ENCODE results near the gene ROBO3. TPM values are rescaled to one million over a fixed set of nuclear protein-coding genes. Genes with fewer than 3 reads are reported as not detected.

The ROBO3 gene, protein sequence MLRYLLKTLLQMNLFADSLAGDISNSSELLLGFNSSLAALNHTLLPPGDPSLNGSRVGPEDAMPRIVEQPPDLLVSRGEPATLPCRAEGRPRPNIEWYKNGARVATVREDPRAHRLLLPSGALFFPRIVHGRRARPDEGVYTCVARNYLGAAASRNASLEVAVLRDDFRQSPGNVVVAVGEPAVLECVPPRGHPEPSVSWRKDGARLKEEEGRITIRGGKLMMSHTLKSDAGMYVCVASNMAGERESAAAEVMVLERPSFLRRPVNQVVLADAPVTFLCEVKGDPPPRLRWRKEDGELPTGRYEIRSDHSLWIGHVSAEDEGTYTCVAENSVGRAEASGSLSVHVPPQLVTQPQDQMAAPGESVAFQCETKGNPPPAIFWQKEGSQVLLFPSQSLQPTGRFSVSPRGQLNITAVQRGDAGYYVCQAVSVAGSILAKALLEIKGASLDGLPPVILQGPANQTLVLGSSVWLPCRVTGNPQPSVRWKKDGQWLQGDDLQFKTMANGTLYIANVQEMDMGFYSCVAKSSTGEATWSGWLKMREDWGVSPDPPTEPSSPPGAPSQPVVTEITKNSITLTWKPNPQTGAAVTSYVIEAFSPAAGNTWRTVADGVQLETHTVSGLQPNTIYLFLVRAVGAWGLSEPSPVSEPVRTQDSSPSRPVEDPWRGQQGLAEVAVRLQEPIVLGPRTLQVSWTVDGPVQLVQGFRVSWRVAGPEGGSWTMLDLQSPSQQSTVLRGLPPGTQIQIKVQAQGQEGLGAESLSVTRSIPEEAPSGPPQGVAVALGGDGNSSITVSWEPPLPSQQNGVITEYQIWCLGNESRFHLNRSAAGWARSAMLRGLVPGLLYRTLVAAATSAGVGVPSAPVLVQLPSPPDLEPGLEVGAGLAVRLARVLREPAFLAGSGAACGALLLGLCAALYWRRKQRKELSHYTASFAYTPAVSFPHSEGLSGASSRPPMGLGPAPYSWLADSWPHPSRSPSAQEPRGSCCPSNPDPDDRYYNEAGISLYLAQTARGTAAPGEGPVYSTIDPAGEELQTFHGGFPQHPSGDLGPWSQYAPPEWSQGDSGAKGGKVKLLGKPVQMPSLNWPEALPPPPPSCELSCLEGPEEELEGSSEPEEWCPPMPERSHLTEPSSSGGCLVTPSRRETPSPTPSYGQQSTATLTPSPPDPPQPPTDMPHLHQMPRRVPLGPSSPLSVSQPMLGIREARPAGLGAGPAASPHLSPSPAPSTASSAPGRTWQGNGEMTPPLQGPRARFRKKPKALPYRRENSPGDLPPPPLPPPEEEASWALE (N-terminal part only)
- 31.8 TPM for polyA plus RNA-seq (ENCODE audit: insufficient read length)

DNA sequence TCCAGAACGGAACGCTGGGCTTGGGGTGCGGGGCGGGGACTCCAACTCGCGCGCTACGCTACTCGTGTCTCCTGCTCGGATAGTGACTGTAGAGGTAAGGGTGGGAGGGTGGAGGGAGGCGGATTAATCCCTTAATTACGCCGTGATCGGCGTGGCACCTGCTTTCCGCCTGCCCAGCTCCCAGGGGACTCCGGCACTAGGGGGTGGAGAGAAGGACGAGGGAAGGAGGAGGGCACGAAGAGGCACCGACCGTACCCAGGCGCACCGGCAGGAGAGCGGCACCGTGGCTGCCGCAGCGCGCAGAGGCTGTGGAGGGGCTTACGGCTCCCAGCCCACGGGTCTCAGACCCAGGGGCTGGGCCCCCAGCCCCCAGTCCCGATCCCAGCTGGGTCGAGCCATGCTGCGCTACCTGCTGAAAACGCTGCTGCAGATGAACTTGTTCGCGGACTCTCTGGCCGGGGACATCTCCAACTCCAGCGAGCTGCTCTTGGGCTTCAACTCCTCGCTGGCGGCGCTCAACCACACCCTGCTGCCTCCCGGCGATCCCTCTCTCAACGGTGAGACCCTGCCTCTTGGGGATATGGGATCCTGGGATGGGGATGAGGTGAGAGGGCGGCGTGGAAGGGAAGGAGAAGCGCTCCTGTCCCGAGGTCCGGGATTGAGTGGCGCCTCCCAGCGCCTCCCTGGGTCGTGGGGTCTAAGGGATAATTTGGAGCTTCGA is at the start of gene ROBO3:
TSS of gene ROBO3 (plus strand) at position 252 of the 721 bp plus-strand sequence. CDS start at position 398, 146 bp downstream.
- DNase-seq = no peak

DNA sequence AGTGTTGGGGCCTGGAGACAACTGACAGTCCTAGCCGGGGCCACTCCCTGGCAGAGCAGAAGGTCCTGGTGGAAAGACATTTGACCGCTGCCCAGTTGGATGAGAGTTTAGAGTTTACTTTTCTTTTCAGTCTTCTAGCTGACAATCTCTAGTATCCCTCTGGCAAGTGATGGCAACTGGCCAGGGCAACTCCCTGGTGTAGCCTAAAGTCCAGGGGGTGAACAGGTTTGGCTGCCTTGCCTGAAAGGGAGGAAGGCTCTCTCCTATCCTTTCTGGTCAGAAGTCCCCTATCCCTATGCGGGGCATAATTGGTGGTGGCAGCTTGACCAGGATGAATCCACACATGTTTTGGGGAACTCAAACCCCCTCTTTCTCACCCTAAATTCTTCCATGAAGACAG is 48.2 kb upstream of the ROBO3 start:
- no peak for DNase-seq

DNA sequence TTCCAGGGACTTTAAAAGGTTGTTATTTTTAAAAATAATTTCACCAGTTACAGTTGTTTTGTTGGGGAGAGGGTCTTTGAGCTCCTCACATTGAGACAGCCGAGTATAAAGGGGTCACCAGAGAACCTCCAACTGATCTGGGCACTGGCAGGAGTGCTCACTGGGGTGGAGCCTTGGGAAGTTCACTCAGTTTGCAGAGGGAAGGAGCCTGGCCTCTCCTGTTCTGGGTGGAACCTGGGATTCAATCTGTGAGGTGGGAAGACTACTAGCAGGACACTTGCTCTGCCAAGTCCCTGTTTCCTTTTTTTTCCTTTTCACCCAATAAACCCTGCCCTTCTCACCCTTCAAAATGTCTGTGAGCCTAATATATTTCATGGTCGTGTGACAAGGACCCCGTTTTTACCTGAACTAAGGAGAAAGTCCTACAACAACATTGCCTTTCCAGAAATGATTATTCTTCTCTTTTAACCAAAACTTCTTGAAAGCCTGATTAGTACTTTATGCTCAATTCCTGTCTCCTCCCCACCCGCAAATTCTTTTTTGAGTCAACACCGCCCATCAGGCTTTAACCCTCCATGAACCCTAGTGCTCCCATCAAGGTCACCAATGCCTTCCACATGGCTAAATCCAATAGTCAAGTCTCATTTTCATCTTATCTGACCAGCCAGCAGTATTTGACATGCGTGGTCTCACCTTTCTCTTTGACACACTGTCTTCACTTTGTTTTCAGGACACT is 43.1 kb upstream of the ROBO3 start:
- DNase-seq = no peak

DNA sequence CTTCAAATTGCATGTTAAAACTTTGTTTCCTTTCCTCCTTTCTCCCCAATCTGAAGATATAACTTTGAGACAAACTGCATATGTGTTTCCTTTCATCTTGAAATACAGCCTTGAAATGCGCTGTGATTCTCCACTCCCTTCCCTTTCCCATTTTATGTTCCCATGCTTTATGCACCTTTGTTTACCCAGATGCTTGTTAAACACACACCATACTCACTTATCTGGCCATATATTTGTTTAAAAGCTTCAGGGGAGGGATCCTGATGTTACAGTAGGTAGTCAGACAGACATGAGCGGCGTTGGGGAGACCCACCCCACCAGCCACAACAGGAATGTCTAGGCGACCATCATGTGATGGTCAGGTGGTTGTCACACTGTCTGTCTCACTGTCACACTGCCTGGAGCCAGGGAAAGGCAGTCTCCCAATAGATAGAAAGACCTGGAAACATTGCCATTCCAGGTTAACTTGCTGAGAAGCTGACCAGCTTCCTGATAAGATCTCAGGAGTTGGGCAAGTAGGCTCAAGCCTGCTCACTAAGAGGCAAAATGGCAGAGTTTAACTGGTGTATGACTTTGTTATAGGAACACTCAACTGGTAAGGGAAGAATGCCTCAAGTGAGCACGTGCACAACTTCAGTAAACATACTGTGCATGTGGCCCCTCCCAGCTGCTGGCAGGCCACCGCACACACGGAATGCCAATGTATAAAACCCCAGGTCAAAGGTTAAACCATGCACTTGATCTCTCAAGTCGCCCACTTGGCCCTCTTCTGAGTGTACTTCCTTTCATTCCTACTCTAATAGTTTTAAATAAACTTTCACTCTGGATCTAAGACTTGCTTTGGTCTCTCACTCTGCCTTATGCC is 41.5 kb upstream of the ROBO3 start:
- no peak for DNase-seq

DNA sequence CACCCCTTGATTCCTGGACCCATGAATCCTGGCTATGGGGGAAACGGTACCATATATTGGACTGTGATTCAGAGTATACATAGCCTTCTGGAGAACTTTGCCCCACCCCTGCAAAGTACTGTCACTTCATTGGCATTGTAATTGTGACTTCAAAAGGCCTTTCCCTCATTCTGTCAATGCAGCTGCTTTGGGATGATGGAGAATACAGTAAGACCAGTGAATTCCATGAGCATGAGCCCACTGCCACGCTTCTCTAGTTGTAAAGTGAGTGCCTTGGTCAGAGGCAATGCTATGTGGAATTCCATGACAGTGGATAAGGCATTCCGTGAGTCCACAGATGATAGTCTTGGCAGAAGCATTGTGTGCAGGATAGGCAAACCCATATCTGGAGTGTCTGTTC is 39.4 kb upstream of the ROBO3 start:
- no peak for DNase-seq

DNA sequence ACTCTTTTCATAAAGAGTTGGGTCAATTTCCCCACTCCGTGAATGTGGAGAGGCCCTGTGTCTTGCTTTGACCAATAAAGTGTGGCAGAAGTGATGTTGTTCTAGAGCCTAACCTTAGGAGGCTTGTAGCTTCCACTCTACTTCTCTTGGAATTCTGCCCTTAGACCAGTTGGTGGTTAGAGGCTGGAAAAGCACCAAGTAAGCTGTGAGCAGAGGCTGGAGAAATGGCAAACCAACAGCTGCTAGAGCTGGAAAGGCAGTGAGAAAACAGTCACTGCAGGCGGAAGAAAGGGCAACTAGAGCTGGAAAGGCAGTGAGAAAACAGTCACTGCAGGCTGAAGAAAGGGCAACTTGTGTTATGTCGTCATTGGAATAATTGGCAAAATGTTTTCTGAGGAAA is 35.2 kb upstream of the ROBO3 start:
- no peak for DNase-seq

DNA sequence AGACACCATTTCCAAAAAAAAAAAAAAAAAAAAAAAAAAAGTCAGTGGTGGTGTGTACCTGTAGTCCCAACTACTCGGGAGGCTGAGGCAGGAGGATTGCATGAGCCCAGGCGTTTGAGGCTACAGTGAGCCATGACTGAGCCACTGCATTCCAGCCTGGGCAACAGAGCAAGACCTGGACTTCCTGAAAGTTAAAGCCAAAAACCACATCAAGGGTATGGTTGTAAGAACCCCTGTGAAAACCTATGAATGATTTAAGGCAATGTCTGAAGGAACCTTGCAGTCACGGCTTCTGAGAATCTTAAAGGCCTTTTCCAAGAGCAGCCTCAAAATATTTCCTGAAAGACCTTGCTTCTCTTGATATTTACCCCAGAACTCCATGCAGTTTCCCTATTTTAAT is 34.5 kb upstream of the ROBO3 start:
- no peak for DNase-seq

DNA sequence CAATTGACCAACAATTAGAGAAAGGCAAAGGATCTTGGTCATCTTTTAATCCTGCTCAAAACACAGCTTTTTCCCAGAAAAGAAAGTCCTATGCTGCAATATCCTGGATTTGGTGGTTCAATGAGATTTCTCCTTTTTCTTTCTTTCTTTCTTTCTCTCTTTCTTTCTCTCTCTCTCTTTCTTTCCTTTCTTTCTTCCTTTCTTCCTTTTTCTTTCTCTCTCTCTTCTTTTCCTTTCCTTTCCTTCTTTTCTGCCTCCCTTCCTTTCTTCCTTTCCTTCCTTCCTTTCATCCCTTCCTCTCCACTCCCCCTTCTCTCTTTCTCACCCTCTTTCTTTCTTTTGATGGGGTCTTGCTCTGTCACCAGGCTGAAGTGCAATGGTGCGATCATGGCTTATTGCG is 33.3 kb upstream of the ROBO3 start:
- no peak for DNase-seq

DNA sequence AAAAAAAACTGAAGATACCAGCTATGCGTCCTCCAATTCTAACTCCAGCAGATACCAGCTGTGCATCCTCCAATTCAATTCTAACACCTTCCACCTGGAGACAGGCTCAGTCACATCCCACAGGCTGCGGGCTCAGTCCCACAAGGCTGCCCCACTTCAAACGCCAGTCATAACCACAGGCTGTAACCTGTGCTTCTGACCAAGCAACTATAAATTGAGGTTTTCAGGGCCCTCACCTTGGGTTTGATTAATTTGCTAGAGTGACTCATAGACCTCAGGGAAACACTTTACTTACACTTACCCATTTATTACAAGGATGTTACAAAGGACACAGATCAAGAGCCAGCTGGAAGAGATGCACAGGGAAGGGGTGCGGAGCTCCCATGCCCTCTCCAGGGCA is 32.7 kb upstream of the ROBO3 start:
- DNase-seq = no peak

DNA sequence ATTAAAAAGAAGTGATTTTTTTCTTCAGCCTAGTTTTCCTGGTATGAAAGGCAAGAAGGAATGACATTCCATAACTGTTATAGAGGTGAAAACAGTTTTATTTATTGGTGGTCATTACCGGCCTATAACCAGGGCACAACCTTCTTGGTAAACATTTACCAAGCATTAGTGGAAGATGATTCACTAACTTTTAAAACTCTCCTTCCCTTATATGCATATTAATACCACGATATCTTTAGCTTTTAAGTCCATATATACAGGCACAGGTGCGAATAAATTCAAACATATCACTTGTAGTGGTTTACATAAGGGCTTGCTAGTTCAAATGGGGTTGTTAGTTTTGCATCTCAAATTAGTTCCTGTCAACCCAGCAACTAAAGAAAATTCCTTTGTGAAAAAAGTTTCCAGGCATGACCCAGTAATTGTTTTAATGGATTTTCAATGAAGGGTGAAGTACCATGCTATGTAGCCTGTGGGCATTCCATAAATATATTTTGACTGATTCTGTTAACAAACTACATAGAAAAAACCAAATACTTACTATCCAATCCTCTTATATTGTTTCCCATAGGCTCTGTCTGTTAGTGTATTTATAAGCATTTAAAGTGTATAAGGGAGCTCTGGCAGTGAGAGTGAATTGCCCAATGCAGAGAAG is 30.6 kb upstream of the ROBO3 start:
- no peak for DNase-seq

DNA sequence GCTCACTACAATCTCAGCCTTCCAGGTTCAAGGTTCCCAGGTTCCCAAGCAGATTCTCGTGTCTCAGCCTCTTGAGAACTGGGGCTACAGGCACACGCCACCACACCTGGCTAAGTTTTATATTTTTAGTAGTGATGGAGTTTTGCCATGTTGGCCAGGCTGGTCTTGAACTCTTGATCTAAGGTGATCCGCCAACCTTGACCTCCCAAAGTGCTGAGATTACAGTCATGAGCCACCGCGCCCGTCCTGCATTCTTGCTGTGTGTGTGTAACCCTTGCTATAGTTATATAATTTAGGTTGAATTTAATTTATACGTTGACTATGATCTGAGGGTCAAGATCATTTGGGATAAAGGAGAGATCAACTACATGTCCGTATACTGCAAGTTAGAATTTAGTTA is 29.3 kb upstream of the ROBO3 start:
- no peak for DNase-seq

DNA sequence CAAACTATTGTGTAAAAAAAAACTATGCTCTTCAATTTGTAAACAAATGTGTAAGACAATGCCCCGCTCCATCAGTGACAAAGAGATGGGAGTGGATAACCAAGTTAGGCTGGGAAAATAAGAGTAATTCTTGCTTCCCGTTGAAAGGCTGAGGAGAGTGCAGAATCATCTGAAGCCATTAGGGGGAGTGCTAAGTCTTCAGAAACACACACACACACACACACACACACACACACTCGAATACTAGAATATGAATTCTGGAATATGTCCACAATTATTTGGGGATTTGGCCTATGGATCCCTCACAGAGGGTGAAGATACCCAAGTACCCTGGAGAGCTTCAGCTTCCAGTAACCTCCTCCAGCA is 27.8 kb upstream of the ROBO3 start:
- peak; percentile 54 for DNase-seq

DNA sequence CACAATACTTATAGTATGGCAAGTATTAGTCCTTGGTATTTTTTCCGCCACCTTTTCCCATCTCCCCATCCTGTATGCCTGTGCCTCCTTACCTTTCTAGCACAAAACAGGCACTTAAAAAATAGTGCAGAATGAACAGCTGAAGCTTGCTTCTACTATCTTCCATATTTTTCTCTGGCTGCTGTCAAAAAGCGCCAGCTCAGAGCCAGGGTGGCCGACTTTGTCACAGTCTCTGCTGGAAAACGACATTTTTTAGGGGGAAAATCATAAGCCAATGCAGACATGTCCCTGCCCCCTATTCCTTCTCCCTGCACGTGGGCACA is 26.5 kb upstream of the ROBO3 start:
- no peak for DNase-seq

DNA sequence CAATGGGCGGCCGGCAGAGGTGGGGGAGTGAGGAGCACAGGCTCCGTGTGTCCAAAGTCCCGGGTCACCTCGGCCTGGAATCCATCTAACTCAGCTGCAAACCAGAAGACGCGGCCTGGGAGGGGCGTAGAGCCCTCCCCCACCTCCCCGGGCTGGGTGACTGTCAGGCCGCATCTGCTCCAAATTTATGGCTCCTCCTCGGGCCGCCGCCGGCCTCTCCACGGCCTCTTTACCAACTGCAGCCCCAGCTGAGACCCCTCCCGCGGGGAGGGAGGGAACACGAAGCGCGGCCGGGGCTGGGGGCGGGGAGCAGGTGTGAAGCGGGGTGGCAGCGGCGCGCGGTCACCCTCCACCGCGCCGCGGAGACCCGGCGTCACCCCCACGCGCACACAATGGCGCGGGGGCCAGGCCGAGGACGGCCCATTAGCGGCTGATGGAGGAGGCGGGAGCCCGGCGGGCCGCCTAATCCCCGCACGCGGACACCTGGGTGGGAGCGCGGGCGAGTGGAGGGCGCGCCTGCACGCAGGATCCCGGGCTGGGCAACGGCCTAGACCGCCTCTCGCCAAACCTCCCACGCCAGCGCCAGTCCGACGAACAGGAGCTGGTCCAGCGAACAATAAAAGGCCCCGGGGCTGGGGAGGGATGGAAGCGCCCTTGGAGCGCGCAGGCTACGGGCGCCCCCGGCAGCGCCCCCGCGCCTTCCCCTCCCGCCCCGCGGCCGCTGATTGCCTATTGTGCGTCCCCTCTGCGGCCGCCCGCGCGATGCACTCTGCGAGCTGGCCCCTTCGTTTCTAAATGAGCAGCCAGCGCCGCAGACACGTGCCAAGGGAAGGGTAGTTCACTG is 25.9 kb upstream of the ROBO3 start:
- DNase-seq = no peak

DNA sequence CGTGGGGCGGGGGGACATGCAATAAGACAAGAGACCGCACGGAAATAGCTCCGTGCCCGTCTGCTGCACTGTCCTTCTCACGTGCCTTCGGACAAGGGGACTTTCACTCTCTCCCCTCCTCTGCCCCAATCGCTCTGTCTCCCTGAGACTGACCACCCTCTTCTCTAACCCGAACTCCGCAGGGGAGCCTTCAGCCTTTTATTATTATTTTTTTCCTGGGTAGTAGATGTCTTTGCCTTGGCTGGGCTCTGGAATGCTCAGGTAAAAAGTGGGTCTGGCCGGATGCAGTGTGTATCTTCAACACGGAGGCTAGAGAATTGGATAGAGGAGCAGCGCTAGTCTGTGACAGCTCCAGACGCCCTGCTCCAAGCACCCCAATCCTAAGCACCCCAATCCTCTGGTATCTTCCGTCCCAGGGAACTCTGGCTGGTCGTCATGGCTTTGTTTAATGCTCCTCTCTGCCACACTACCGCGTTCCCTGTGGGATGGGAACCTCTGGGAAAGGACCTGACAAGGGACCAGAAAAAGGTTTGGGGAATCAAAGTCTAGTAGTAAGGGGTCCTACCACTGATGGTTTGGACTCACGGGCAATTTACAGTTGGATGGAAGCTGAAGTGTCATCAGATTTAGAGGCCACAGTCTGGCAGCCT is 25.1 kb upstream of the ROBO3 start:
- DNase-seq = no peak

DNA sequence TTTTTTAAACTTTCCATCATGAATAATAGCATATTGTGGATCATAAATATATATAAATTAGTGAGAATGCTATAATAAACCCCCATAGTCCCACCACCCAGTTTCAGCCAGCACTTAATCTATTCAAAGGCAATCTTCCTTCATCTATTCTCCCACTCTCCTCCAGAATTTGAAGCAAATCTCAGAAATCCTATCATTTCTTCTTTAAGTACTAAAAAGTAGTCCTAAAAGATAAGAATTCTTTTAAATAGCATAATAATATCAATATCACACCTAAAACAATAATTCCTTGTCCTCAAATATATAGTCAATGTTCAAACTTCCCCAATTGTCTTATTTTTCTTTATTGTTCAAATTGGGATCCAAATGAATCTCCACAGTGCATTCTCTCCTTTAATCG is 24.6 kb upstream of the ROBO3 start:
- DNase-seq = no peak

DNA sequence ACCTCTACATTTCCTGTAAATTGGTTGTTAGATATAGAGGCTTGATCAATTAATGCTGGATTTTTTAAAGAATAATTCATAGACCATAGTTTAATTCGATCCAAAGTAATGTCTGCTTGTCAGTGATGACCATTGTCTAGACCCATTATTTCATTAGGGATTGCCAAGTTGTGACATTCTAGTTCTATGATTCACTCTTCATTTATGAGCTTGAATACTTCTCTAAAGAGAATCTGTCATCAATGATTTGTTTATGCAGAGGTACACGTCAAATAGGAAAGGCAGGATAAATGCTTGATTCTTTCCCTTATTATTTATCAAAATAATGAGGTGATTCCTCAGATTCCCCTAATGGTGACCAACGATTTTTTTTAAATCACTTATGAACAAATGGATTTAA is 24.0 kb upstream of the ROBO3 start:
- no peak for DNase-seq

DNA sequence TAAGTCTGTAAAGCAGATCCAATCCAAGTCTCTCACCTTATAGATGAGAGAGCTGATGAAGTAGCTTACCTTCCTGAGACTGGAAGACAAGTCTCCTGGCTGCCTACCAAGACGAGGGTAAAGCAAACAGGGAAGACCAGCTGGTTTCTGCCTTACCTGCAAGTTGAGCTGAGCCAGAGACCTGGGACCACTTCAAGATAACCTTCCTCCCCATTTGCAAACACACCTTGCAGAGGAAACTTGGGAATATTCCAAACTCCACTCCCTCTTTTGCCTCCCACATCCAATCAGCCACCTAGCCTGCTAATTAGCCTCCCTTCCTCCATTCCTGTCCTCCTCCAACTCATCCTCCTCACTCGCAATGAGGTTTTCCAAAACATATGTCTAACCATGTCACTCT is 23.4 kb upstream of the ROBO3 start:
- no peak for DNase-seq

DNA sequence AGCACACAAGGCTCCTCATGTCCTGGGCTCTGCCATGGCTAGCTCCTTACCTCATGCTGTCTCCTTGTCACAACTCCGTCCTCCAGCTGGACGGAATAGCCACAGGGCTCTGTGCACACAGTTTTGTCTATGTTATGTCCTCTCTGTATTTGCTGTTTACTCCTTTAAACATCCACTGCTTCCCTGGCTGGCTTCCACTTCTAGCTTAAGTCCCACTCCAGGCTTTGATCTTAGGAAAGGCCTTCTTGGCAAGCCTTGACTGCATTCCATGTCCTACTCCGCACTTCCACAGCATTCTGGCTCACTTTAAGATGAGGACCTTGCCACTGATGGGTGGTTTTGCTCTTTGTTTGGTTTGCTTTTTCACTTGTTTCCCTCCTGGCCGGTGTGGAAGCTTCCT is 22.9 kb upstream of the ROBO3 start:
- no peak for DNase-seq
